Amygdala (tissue), 56 donors: Measurements from ENCODE around the gene FIBCD1.

Experiments
- DNase-seq, 56 donors: peaks; one replicate each; lab custom pipeline; 2025; lab: John Stamatoyannopoulos, UW

The FIBCD1 gene

DNA sequence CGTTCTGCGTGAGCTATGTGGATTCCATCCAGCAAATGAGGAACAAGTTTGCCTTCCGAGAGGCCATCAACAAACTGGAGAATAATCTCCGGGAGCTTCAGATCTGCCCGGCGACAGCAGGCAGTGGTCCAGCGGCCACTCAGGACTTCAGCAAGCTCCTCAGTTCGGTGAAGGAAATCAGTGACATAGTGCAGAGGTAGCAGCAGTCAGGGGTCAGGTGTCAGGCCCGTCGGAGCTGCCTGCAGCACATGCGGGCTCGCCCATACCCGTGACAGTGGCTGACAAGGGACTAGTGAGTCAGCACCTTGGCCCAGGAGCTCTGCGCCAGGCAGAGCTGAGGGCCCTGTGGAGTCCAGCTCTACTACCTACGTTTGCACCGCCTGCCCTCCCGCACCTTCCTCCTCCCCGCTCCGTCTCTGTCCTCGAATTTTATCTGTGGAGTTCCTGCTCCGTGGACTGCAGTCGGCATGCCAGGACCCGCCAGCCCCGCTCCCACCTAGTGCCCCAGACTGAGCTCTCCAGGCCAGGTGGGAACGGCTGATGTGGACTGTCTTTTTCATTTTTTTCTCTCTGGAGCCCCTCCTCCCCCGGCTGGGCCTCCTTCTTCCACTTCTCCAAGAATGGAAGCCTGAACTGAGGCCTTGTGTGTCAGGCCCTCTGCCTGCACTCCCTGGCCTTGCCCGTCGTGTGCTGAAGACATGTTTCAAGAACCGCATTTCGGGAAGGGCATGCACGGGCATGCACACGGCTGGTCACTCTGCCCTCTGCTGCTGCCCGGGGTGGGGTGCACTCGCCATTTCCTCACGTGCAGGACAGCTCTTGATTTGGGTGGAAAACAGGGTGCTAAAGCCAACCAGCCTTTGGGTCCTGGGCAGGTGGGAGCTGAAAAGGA is 53.3 kb downstream of the FIBCD1 start:
- DNase-seq, result no peak

DNA sequence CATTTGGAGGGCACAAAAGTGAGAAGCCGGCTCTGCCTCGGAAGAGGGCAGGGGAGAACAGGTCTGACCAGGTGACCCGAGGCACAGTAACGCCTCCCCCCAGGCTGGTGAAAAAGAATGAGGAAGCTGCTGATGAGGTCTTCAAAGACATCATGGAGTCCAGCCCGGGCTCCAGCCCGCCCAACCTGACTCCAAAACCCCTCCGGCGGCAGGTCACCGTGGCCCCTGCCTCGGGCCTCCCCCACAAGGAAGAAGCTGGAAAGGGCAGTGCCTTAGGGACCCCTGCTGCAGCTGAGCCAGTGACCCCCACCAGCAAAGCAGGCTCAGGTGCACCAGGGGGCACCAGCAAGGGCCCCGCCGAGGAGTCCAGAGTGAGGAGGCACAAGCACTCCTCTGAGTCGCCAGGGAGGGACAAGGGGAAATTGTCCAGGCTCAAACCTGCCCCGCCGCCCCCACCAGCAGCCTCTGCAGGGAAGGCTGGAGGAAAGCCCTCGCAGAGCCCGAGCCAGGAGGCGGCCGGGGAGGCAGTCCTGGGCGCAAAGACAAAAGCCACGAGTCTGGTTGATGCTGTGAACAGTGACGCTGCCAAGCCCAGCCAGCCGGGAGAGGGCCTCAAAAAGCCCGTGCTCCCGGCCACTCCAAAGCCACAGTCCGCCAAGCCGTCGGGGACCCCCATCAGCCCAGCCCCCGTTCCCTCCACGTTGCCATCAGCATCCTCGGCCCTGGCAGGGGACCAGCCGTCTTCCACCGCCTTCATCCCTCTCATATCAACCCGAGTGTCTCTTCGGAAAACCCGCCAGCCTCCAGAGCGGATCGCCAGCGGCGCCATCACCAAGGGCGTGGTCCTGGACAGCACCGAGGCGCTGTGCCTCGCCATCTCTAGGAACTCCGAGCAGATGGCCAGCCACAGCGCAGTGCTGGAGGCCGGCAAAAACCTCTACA is 54.2 kb downstream of the FIBCD1 start:
- DNase-seq, result peak in 32 of 56 donors; percentile 11 to 79 (median 46)

DNA sequence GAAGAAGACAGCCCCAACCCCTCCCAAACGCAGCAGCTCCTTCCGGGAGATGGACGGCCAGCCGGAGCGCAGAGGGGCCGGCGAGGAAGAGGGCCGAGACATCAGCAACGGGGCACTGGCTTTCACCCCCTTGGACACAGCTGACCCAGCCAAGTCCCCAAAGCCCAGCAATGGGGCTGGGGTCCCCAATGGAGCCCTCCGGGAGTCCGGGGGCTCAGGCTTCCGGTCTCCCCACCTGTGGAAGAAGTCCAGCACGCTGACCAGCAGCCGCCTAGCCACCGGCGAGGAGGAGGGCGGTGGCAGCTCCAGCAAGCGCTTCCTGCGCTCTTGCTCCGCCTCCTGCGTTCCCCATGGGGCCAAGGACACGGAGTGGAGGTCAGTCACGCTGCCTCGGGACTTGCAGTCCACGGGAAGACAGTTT is 54.9 kb downstream of the FIBCD1 start:
- DNase-seq, result no peak

DNA sequence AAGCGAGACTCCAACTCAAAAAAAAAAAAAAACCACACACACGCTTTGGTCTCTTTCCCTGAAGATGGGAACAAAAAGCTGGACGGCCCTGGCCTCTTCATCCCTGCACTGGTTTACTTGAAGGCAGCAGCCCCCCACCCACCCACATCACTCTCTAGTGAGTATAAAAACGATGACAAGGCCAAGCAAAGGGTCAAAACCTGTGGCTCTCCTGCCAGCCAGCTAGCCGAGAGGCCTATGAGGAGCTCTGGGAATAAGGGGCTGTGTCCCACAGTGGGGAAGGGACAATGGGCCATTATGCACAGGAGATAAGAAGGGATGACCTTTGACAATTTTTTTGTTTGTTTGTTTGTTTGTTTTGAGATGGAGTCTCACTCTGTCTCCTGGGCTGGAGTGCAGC is 55.6 kb downstream of the FIBCD1 start:
- DNase-seq, result no peak

DNA sequence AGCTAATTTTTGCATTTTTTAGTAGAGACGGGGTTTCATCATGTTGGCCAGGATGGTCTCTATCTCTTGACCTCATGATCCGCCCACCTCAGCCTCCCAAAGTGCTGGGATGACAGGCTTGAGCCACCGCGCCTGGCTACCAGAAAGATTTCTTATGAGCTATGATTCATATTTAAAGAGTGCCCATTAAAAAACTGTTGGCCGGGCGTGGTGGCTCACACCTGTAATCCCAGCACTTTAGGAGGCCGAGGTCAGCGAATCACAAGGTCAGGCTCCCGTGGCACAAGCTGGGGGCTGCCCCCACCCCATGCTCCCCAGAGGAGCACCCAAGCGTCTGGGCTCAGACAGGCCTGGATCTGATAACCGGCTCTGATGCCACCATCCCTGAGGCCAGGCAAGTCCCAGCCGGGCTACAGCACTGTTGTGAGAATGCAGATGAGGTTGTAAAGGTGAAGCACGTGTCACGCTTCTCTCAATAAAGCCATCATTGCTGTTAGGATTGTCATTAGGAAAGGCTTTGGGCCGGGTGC is 56.3 kb downstream of the FIBCD1 start:
- no peak for DNase-seq

DNA sequence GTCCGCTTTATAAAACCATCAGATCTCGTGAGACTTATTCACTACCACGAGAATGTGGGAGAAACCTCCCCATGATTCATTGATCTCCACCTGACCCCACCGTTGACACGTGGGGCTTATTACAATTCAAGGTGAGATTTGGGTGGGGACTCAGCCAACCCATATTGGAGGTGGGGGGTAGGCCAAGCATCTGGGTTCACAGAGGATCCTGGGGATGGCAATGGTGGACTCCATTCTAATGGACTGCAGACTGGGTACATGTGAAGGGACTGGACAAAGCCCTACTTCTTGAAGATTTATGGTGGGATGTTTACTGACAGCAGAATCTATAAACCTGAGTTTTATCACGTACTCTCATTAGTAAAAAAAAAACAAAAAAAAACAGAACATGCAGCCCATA is 57.5 kb downstream of the FIBCD1 start:
- no peak for DNase-seq

DNA sequence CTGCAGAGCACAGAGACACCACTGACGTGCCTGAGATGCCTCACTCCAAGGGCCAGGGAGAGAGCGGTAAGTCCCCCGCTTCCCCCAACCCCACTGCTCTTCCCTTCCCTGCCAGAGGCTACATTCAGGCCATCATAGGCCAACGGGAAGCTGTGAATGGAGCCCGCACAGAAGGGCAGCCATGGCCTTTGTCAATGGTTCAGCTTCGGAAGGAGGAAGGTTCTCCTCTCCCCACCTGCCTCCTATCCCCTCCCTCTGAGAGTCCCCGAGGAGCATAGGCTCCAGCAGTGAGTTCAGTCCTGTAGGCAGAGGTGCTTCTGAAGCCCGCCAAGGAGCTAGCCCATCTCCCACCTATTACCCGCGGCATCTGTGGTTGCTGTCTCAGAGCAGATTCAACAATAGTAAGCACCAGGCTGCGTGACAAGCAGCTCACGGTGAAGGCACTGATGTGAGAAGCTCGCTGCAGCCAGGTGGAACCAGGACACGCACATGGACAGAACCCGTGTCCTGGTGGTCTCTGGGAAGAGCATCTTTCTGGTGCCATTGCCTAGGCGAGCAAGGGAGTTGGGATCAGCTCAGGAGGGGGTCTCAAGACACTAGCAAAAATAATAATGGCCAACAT is 58.3 kb downstream of the FIBCD1 start:
- DNase-seq, result no peak

DNA sequence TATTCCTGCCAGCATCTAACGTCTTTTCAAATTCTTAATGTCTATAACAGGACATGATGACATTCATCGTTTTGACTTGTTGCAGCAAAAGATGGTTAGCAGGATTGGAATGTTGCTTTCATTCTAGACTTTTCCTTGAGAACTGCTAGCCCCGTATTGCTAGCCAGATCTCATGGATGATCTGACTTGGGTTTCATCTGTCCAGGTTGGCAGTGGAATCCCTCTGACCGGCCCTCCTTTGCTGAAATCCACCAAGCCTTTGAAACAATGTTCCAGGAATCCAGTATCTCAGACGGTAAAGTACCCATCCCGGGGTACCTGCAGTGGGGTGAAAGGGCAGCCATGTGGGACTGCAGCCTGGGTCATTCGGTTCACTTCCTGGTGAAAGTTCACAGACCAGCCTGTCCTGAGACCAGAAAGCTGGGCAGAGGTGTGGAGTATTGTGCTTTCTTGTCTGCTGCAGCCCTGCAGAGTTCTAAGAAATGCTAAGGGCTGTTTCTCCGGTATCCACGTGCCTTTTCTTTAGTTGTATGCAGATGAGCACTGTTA is 59.1 kb downstream of the FIBCD1 start:
- no peak for DNase-seq

DNA sequence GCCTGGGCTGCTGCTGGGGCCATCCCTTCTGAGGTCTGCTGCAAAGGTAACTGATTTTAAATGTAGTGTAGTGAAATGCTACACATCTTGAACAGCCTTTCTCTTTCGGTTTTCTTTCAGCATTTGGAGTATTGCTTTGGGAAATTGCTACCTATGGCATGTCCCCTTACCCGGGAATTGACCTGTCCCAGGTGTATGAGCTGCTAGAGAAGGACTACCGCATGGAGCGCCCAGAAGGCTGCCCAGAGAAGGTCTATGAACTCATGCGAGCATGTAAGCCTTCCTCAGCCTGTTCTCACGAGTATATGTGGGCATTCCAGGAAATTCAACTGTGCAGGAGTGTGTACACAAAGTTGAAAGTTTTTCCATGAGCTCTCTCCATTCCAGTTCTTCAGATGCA is 60.8 kb downstream of the FIBCD1 start:
- DNase-seq, result no peak

DNA sequence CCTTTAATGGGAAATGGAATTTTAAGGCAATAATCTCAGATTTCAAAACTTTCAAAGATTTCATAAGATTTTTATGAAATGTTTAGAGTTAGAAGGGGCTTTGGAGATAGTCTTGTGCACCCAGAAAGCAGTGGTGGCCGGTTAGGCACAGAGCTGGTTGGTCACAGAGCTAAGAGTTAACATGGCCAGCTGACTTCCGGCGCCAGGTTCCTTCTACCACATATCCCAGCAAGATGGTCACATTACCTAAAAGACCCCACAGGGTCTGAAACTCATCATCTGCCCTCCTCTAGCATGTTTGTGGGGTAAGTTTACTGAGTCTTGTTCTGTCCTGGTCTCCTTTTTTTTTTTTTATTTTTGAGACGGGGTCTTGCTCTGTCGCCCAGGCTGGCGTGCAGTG is 61.7 kb downstream of the FIBCD1 start:
- no peak for DNase-seq

DNA sequence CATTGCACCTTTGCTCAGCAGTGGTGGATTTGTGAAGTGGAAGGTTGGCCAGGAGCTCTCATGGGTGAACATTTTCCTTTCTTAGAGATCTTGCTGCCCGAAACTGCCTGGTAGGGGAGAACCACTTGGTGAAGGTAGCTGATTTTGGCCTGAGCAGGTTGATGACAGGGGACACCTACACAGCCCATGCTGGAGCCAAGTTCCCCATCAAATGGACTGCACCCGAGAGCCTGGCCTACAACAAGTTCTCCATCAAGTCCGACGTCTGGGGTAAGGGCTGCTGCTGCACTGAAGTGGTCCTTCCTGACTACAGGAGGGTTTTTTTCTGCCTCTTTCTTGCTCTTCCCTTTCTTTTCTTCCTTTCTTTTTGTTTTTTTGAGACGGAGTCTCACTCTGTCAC is 64.3 kb downstream of the FIBCD1 start:
- no peak for DNase-seq

DNA sequence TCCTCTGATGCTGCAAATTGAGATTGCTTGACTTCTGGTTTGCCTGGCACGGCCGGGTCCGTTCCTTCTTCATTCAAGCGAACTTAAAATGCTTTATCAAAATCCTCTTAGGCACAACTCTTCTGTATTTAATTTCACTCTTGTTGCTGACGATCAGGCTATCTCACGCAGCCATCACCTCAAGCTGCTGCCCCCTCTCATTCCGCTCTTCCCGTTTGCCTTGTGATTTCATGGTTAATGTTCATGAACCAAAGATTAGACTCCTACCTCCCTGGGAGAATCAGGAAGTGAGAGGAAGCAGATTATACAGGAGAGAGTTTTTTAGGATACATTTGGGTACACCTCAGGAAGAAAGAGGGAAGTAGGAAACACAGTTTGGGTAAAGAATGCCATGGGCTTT is 65.1 kb downstream of the FIBCD1 start:
- no peak for DNase-seq

DNA sequence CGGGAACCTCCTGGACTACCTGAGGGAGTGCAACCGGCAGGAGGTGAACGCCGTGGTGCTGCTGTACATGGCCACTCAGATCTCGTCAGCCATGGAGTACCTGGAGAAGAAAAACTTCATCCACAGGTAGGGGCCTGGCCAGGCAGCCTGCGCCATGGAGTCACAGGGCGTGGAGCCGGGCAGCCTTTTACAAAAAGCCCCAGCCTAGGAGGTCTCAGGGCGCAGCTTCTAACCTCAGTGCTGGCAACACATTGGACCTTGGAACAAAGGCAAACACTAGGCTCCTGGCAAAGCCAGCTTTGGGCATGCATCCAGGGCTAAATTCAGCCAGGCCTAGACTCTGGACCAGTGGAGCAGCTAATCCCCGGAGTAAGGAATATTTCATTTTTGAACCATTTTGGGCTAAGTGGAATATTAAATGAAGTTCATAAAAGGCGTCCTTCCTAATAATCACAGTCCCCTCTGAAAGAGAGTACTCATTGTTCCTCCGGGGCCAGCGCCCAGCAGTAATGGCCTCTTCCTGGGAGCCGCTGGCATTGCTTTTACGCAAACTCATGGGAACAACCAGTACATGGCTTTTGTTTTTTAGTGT is 66.0 kb downstream of the FIBCD1 start:
- DNase-seq, result peak in 42 of 56 donors; percentile 21 to 87 (median 56)

DNA sequence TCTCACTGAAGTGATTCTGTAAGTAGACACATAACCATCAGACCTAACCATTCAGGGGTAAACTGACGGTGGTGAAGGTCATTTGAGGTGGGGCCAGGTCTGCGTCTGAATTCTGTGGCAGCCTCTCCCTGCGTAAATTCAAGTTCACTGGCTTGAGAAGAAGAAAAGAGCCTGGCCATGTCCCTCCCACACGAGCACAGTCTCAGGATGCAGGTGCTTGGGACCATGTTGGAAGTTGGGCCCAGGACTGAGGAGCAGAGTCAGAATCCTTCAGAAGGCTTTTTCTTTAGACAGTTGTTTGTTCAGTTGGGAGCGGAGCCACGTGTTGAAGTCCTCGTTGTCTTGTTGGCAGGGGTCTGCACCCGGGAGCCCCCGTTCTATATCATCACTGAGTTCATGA is 66.5 kb downstream of the FIBCD1 start:
- no peak for DNase-seq

DNA sequence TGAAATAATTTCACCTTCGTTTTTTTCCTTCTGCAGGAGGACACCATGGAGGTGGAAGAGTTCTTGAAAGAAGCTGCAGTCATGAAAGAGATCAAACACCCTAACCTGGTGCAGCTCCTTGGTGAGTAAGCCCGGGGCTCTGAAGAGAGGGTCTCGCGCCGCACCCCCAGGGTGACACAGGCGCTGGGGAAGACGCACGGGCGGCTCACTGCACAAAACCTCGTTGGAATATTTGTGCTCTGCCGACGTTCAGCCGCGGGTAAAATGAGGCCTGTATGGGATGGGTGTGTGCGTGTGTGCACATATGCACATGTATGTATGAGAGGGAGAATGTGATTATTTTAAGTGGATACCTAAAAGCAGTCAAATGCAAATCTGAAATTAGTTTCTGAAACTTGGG is 67.0 kb downstream of the FIBCD1 start:
- no peak for DNase-seq

DNA sequence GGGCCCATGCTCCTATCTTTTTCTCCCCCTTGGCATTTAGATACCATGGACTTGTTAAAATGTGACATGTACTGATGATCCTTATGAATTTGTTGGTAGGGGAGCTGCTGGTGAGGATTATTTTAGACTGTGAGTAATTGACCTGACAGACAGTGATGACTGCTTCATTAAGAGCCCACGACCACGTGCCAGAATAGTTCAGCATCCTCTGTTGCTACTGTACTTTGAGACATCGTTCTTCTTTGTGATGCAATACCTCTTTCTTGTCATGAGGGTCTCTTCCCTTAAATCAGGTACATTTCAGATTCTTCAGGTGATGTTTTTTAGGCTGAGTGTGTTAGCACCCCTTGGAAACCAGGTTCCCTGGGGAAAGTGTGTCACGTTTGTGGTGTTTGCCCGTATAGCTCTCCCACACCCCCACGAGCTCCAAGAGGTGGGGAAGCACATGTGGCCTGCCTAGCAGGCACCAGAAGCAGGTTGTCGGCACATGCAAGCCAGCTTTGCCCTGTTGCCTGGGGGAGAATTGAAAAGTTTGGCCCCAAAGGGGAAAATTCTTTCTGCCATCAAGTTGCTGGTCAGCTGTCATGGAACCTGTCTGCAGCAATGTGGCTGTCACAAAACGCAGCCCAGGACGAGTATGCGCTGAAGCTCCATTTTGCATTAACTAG is 67.5 kb downstream of the FIBCD1 start:
- DNase-seq, result no peak

DNA sequence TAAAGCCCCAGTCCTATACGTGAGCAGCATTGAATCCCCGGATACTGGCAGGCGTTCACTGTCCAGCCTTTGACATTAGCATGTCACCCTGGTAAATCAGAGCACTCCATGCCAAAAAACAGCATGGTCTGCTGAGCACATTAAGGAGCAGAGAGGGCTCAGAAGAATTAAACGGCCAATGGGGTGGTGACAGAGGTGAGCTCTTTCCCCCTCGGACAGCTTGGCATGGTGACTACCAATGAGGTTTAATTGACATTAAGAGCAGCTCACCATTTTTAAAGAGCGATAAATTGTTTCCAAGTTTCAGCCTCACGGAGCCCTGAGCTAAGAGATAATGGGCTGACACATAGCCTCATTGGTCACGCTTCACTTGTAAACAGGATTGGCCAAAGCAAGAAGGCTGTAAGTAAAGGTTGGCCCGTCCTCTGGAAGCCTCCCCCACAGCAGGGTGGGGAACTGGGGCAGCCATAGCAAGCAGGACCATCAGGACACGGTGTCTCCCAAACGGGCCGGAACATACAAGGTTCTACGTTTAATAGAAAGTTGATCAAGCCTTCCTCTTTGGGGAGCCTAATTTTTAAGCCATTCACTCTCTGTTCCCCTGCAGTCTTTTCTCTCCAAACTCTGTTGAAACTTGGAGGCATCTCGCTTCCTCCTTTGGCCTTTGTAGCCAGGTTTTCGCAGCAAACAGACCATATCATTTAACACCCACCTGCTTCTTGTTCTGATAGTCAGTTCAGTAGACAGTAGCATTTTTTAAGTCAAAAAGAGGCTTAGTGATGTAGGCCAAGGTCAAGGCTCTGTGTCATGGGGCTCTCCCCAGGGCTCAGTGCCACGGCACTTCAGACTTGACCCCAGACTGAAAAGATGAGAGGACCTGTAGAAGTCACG is 68.3 kb downstream of the FIBCD1 start:
- DNase-seq, result peak in 3 of 56 donors; percentile 16 to 33 (median 22)

DNA sequence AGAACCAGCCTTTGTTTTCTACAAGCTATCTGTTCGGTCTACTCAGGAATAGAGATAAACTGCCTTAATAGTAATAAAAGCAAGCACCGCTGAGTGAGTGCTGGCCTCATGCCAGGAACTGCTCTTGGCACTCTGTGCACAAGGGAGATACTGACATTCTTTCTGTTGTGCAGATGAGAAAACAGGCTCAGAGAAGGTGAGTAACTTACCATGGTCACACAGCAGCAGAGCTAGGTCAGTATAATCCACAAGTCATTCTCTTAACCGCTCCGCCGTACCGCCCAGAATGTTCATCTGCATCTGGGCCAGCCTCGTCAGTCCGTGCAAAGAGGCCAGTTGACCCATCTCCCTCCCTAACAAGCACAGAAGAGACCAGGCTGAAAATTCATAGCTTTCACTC is 69.8 kb downstream of the FIBCD1 start:
- DNase-seq, result peak in 3 of 56 donors; percentile 23 to 52 (median 26)
